GM21381 (cell line): Measurements from ENCODE around the gene PIKFYVE.
A peak's percentile ranks its signal among the peaks of the same experiment; 100 is the strongest.
"Not testable (repeated sequence)": the region's sequence is repeated elsewhere in the genome, so short reads cannot be mapped to it uniquely, and the experiment has no call there.

Source experiments
- ATAC-seq: cut with Tn5 transposase; IDR thresholded peaks from one replicate; pipeline ENCODE4 v1.9.1; 2021; ENCODE audit warnings: mild to moderate bottlenecking, moderate library complexity; ENCODE audit not compliant: unreplicated experiment

Gene PIKFYVE

DNA sequence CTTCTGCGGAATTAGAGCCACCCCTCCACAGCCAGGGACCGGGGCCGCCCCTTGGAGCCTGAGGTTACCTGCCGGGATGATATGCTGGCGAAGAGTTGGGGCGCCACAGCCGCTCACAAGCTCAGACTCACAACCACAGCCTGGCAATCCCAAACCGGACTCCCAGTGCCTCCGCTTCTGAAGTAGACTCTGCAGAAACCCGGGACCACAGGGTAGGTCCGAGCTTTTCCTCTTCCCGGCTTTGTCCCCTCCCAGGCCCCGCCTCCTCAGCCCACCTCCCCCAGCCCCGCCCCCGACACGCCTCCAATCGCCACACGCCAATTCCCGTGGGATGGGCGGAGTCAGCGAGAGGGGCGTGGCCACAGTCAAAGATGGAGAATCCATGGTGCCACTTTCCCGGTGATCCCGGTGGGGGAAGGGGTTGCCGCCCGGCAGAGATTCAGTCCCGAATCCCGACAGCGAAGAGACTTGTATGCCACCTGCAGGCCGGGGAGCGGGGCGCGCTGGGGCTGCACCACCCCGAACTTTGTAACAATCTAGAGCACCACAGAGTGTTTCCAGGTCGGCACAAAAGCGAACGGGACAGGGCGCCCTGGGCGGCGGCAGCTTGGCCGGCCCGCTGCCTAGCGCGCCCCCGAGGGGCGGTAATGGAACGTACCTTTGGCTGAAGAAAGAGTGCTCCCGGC lies 11.0 kb upstream of the PIKFYVE start, which contains the start of gene IDH1:
IDH1 (minus strand) TSS at position 201 of the 686 bp plus-strand sequence. CDS start 3,520 bp downstream, outside the sequence.
- peak; percentile 76 for ATAC-seq

DNA sequence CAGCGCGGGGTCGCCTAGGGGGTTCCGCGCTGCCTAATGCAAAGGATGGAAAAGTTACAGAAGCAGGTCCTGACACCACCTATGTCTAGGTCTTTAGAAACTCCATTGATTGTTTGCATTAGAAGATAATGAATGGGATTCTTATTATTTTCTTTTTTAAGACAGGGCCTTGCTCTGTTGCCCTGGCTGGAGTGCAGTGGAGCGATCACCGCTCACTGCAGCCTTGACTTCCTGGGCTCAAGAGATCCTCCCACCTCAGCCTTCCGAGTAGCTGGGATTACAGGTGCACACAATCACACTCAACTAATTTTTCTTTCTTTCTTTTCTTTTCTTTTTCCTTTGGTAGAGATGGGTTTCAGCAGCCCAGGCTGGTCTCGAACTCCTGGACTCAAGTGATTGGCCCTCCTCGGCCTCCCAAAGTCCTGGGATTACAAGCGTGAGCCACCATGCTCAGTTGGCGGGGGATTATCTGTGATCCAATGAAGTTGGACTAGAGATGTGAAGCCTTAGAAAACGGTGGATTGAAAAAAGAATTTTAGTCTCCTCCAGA lies 10.4 kb upstream of the PIKFYVE start:
- ATAC-seq = peak; percentile 21

DNA sequence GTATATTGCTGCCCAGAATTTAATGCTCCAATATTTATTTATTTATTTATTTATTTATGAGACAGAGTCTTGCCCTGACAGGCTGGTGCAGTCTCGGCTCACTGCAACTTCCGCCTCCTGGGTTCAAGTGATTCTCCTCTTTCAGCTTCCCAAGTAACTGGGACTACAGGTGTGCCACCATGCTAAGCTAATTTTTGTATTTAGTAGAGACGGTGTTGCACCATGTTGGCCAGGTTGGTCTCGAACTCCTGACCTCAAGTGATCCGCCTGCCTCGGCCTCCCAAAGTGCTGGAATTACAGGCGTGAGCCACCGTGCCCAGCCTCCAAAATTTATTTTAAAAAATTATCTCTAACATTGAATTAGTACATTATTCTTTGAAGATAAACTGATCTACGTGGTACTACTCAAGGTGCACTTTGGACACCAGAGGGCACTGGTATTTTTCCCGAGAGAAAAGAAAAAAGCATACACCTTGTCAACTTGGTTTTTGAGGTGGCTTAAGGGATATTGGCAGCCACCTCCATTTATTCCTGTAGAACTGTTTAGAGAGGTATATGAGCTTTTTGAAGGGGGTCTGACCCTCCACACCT lies 9.8 kb upstream of the PIKFYVE start:
- no peak for ATAC-seq

DNA sequence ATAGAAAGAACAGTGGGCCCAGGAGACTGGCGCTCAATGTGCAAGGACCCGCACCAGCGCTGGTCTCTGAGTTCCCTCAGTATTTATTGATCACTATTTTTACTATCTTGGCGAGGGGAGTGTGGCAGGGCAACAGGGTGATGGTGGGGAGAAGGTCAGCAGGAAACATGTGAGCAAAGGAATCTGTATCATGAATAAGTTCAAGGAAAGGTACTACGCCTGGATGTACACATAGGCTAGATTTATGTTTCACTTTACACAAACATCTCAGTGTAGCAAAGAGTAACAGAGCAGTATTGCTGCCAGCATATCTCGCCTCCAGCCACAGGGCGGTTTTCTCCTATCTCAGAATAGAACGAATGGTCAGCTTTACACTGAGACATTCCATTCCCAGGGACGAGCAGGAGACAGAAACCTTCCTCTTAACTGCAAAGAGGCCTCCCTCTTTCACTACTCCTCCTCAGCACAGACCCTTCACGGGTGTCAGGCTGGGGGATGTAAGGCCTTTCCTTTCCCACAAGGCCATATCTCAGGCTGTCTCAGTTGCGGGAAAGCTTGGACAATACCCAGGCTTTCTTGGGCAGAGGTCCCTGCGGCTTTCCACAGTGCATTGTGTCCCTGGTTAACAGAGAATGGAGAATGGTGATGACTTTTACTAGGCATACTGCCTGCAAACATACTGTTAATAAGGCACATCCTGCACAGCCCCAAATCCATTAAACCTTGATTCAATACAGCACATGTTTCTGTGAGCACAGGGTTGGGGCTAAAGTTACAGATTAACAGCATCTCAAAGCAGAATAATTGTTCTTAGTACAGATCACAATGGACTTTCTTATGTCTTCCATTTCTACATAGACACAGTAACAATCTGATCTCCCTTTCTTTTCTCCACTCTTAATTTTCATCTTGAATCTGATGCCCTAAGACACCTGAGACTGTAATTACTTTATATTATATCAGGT lies 8.9 kb upstream of the PIKFYVE start:
- not testable (repeated sequence) for ATAC-seq

DNA sequence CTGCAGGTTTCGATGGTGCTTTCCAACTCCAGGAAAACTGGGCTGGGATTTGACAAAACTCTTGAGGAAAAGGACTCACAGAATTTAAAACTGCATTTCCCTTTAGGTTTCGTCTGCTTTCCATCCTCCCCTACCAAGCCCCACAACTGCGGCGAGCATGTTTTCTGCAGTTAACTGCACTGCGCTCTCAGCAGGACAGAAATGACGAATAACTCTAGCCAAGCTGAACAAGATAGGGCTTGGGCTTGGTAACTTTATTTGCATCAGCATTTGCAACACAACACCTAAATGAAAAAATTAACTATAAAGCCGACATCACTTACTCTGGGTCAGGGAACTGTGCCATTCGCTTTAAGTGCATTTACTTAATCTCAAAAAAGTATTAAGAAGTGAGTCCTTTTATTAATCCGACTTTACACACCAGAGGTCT lies 669 bp upstream of the PIKFYVE start:
- ATAC-seq = peak; percentile 38

DNA sequence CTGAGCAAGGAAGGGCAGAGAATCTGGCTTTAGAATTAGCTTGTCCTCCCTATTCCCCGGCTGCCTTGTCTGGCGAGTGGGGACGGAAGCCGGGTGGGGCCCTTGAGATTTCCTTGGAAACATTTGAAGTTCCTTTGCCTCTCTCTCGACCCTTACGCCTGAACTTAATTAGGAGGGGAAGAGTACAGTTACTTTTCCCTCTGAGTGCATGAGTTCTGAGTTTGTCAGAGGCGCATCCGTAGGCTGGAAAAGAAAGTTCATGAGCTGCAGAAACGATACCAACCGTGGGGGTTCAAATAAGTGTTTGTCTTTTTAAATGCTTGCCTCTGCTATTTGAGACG lies 468 bp downstream of the PIKFYVE start:
- peak; percentile 5 for ATAC-seq

DNA sequence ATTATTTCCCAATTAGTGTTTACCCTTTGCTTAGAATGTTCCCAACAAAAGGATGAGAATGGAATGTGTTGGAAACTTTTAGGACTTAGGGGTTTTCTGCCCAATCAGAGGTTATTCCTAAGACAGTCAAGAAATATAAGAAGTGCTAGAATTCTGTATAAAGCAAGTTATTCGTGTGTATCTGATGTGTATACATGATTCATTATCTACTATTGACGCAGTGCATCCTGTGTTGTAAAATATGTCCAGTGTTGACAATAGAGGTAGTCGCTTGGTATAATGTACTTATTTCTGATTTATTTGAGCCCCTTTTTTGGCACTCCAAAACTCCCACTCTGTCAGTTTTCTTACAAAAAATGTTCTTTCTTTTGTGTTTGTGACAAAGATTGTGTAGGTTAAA lies 881 bp downstream of the PIKFYVE start:
- no peak for ATAC-seq

DNA sequence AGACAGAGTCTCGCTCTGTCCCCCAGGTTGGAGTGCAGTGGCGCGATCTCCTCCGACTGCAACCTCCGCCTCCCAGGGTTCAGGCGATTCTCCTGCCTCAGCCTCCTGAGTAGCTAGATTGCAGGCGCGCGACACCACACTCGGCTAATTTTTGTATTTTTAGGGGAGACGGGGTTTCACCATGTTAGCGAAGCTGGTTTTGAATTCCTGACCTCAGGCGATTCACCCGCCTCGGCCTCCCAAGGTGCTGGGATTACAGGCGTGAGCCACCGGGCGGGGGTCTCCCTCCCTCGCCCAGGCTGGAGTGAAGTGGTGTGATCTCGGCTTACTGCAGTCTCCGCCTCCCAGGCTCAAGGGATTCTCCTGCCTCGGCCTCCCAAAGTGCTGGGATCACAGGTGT lies 1.5 kb downstream of the PIKFYVE start:
- ATAC-seq = not testable (repeated sequence)

DNA sequence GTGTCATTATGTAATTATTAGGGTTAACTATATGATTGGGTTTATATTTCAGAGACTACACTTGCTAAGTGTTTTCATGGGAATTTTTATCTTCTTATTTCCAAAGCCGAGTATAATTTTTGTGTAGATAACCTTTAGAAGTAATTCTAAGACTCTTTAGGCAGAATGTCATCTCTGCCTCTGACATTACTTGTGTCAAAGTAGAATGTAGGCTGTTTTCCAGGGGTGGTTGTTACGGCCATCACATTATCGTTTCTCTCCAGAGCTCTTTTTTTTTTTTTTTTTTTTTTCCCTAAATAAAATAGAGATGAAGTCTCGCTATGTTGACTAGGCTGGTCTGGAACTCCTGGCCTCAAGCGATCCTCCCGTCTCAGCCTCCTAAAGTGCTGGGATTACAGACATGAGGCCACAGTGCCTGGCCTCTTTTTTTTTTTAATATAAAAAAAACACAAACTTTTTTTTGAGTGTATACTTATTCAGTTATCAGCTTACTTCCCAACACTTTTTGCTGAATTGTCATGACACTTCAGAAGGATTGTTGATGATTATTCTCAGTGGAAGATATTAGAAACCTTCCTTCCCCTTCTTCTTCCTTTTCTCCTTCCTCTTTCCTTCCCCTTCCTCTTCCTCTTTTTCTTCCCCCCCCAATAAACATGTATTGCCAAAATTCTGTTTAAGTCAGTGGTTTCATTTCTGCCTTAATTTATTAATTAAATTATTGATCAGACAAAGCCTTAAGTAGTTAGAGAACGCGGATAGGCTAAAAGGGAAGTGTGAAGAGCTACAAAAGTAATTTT lies 2.3 kb downstream of the PIKFYVE start:
- no peak for ATAC-seq

DNA sequence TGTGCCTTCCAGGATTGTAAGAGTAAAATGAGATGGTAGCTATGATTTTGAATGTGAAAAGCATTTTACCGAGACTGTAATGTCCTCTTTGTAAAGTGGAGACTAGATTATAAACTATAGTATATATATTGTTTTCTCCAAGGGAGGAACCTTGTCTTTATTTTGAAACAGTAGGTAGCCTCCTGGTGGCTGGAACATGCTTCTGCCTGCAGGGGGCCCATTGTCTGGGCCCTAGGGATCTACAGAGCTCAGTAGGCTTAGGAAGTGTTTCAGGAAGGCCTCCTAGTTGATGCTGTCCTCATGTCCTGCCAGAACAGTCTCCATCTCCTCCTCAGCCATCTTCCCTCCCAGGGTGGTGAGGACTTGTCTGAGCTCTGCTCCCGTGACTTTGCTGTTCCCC lies 3.0 kb downstream of the PIKFYVE start:
- no peak for ATAC-seq

DNA sequence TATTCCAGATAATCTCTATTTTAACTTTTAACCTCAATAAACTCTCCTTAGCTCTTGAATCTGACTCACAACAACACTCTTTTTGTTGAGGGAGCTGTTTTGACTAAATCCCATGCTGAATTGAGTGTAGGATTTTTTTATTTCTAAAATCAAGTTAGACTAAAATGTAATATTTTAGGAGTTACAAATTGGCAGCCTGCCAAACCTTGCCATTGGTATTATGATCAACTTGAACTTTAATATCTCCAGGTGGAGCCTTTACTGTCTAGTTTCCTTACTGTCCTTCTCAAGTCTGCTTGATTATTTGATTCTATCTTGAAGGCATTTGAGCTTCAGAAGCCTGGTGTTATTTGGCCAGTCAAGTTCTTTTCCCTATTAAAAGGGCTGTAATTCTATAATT lies 8.7 kb downstream of the PIKFYVE start:
- no peak for ATAC-seq

DNA sequence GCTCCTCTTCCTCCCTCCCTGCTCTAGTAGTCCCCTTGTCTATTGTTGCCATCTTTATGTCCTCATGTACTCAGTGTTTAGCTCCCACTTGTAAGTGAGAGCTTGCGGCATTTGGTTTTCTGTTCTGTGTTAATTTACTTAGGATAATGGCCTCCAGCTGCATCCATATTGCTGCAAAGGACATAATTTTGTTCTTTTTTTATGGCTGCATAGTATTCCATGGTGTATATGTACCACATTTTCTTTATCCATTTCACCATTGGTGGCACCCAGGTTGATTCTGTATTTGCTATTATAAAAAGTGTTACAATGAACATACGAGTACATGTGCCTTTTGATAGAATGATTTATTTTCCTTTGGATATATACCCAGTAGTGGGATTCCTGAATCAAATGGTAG lies 12.5 kb downstream of the PIKFYVE start:
- ATAC-seq = no peak

DNA sequence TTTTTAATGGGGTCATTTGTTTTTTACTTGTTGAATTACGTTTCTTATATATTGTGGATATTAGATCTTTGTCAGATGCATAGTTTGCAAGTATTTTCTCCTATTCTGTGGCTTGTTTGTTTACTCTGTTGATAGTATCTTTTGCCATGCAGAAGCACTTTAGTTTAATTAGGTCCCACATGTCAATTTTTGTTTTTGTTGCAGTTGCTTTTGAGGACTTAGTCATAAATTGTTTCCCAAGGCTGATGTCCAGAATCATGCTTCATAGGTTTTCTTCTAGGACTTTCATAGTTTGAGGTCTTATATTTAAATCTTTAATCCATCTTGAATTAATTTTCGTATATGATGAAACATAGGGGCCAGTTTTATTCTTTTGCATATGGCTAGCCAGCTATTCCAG lies 13.2 kb downstream of the PIKFYVE start:
- no peak for ATAC-seq

DNA sequence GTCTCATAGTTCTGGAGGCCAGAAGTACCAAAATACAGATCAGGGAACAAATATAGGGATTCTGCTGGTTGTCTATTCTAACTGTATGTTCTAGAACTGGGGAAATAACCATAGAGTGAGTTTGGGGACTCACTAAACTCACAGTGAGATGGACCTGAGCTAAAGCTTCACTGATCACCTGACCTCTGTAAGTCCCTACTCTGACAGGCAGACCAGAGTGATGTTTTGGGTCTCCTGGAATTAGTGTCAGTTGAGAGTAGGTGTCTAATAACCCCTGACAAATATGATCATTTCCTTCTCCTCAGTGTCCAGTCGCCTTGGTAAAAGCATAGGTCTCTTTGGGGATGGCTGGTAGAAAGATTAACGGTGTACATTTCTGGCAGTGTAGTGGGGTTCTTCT lies 14.2 kb downstream of the PIKFYVE start:
- no peak for ATAC-seq

DNA sequence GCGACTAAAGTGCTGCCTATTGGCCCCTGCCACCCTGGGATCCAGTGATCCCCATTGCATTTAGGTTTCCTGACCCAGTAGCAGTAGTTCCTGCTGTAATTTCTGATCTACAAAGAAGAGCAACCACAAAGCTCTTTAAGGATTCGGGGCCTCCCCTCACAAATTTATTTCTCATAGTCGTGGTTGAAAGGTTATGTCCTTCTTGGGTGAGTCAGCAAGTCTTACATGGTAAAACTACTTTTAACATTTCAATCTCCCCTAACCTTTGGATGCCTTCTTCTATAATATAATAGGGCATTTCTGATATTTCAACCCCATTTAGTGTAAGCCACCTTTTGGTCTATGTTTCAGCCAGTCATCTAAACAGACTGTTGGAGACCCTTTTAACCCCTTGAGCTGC lies 14.9 kb downstream of the PIKFYVE start:
- ATAC-seq = peak; percentile 59

DNA sequence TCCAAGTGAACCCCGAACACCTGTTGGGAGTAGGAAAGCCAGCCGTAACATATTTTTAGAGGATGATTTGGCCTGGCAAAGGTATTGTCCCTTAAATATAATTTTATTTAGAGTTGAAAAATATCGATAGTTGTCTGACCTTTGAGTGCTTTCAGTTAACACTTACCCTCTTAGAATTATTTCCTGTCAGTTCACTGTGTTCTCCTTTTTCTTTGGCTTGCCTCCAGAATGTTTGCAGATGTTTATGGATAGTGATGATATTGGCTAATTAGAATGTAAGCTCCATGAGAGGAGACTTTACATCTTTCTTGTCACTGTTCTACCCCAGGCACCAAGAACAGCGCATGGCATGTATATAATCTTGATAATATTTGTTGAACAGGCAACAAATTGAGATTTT lies 19.8 kb downstream of the PIKFYVE start:
- ATAC-seq = no peak

DNA sequence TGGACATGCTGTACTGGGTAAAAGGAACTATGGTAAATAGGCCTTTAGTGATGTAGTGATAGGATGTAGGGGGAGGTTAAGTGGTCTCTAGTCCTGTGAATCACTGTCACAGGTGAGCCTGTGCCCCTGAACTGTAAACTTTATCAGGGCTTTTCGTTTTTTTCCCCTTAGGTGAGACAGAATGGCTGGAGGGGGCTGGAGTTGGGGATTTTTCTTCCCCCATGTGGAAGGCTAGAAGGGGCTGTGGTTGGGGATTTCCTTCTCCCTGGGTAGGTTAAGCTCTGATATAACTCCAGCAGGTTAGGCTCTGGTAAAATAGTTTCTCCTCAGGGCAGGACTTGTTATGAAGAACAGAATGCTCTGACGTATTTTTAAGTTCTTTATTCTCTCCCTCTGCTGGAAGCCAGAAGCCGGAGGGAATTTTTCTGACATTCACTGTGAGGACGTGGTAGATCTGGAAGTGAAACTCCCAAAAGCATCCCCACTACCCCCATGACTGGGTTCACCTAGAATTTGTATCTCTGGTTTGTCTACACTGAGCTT lies 28.5 kb downstream of the PIKFYVE start:
- ATAC-seq = peak; percentile 43

DNA sequence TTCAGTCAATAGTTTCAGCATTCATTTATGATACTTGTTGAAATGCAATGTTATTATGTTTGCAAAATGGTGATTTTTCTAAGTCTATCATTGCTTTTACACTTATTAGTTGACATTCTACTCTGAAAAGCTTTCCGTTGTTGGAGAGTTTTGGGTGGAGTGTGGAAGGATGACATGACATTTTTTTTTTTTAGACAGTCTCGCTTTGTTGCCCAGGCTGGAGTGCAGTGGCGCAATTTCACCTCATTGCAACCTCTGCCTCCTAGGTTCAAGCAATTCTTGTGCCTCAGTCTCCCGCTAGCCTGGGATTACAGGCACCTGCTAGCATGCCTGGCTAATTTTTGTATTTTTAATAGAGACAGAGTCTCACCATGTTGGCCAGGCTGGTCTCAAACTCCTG lies 29.8 kb downstream of the PIKFYVE start:
- ATAC-seq = no peak

DNA sequence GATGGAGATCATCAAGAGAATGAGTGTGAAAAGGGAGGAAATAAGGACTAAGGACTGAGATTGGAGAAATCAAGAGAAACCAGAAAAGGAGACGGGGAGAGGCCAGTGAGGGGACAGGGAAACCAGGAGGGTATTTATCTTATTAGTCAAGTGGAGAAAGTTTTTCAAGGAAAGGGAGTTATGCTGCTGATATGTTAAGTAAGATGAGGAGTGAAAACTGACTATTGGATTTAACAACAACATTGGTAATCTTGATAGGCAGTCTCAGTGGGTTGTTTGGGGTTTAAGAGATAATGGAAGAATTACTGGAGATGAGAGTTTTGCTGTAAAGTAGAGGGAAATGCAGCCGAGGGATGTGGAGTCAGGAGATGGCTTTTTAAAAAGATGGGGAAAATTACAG lies 30.6 kb downstream of the PIKFYVE start:
- no peak for ATAC-seq

DNA sequence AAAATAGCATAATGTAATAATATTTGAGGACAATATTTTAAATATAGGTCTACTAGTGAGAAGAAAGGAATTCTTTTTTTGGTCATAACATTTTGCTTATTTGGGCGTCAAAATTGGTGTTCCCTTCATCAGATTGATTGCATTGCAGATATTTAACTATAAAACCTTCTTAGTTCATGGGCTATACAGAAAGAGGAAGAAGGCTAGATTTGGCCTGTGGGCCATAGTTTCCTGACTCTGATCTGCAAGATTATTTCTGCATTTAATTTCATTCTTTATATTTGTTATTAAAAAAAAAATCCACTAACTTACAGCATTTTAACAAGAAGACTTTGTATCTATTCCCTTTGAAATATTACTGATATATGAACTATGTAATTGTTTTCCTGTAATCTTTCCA lies 31.9 kb downstream of the PIKFYVE start:
- no peak for ATAC-seq
